Fibroblast of lung (primary cell): ENCODE measurements around the gene CNTN4.

Experiments used
- EZH2 ChIP-seq: IDR thresholded peaks from 2 replicates; pipeline ENCODE4 v1.5.1; 2012; ENCODE audit warnings: low read length, control low read depth, mild to moderate bottlenecking; ENCODE audit errors: missing control alignments
- TF ChIP-seq, protein P1 (sequence below), 2 donors: IDR thresholded peaks in 1 of 2; conservative IDR thresholded peaks in 1 of 2; 1 replicate in 1 of 2; 2 replicates in 1 of 2; pipeline ENCODE4 v1.5.1; 2011 to 2012; ENCODE audit warnings: low read length in 2 of 2, control low read depth in 1 of 2, inconsistent platforms in 1 of 2, low read depth in 1 of 2, mild to moderate bottlenecking in 1 of 2

DNA sequence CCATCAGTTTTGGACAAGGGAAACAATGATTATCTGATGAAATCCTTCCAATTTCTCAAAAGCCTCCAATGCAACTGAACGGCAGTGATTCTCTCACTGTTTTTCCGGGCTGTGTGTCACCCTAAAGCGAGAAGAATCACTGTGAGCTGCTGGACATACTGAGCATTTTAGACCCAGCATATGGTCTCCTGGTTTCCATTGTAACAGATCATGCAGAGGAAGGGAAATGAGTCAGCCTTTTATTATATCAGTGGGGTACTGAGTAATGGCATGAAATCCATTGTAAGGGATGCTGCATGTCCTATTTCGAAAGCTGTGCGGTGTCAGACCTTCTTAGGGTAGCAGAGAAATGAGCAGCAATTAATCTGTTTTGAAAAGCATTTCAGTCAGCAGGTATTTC is 724.4 kb downstream of the CNTN4 start:
- TF ChIP-seq, protein P1, sequence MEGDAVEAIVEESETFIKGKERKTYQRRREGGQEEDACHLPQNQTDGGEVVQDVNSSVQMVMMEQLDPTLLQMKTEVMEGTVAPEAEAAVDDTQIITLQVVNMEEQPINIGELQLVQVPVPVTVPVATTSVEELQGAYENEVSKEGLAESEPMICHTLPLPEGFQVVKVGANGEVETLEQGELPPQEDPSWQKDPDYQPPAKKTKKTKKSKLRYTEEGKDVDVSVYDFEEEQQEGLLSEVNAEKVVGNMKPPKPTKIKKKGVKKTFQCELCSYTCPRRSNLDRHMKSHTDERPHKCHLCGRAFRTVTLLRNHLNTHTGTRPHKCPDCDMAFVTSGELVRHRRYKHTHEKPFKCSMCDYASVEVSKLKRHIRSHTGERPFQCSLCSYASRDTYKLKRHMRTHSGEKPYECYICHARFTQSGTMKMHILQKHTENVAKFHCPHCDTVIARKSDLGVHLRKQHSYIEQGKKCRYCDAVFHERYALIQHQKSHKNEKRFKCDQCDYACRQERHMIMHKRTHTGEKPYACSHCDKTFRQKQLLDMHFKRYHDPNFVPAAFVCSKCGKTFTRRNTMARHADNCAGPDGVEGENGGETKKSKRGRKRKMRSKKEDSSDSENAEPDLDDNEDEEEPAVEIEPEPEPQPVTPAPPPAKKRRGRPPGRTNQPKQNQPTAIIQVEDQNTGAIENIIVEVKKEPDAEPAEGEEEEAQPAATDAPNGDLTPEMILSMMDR (conservative IDR thresholded peaks at IDR 0.05 in 1 of 2, IDR thresholded peaks at IDR 0.05 in 1 of 2; ENCODE audit: low read depth in 1 of 2, low read length in 2 of 2): no peak
- TF ChIP-seq EZH2: no peak
